Esophagus muscularis mucosa (tissue), 4 donors: ENCODE data around the gene SIAE. TPM values are rescaled to one million over a fixed set of nuclear protein-coding genes. Genes with fewer than 3 reads are reported as not detected.

ENCODE experiments used
- DNase-seq: peaks from one replicate; pipeline ENCODE4 v3.0.0-alpha.2; 2017; ENCODE audit errors: extremely low spot score
- H3K27ac ChIP-seq, 4 donors: fragments of 200-600 bp; sonication (generic); replicated peaks in 1 of 4; 1 replicate in 3 of 4; 2 replicates in 1 of 4; pipeline ENCODE4 v1.5.1; 2016 to 2019; ENCODE audit warnings: mild to moderate bottlenecking in 1 of 4
- H3K27me3 ChIP-seq, 4 donors: fragments of 200-600 bp; sonication (generic); one replicate each; pipeline versions ENCODE4 v1.5.1 to v1.6.0; 2016 to 2019
- H3K36me3 ChIP-seq, 4 donors: fragments of 200-600 bp; sonication (generic); one replicate each; pipeline ENCODE4 v1.5.1; 2016 to 2019
- H3K4me1 ChIP-seq, 4 donors: fragments of 200-600 bp; sonication (generic); one replicate each; pipeline ENCODE4 v1.5.1; 2016 to 2019
- H3K4me3 ChIP-seq, 4 donors: fragments of 200-600 bp; sonication (generic); 1 replicate in 2 of 4; 2 replicates in 2 of 4; pipeline ENCODE4 v1.5.1; 2016 to 2019; ENCODE audit warnings: mild to moderate bottlenecking in 4 of 4, moderate library complexity in 1 of 4
- H3K9me3 ChIP-seq, 4 donors: fragments of 200-600 bp; sonication (generic); 1 replicate in 3 of 4; 2 replicates in 1 of 4; pipeline ENCODE4 v1.5.1; 2016 to 2019
- EP300 ChIP-seq: sonication (generic); formaldehyde crosslinking; IDR thresholded peaks from one replicate; pipeline ENCODE4 v1.6.1; 2017; ENCODE audit warnings: antibody characterized with exemption
- POLR2A ChIP-seq: fragments of 450-650 bp; IDR thresholded peaks from one replicate; pipeline ENCODE4 v1.6.1; 2017; ENCODE audit warnings: antibody characterized with exemption, moderate library complexity, mild to moderate bottlenecking, low read depth
- POLR2AphosphoS5 ChIP-seq, 2 donors: sonication (generic); formaldehyde crosslinking; IDR thresholded peaks; one replicate each; pipeline ENCODE4 v1.6.1; 2017; ENCODE audit warnings: antibody characterized with exemption in 2 of 2
- WGBS: methylation state at CpG from one replicate; pipeline ENCODE4 v1.1.5; 2018; 5-methylcytosine and 5-hydroxymethylcytosine counted together
- intact Hi-C: fragments of 100-400 bp; cut with DNase I; formaldehyde crosslinking; loops from one replicate; pipeline ENCODE4 v1.15.1; 2023
- total RNA-seq, 4 donors: library from RNA; depleted of rRNA; stranded (reverse); fragments of >200 nt; gene quantifications; one replicate each; pipeline versions ENCODE4 v1.1.0 to v1.2.1, GENCODE V29; 2016
- TF ChIP-seq, protein P1 (sequence below), 3 experiments: fragments of 200-600 bp in 2 of 3; fragments of 450-650 bp in 1 of 3; sonication (generic) in 2 of 3; IDR thresholded peaks; one replicate each; pipeline ENCODE4 v1.5.1; 2017 to 2019; ENCODE audit warnings: antibody characterized with exemption in 3 of 3, mild to moderate bottlenecking in 2 of 3, moderate library complexity in 1 of 3

Gene SIAE
- total RNA-seq, 4 donors from 2014 or later = 3.1 to 4.5 (median 3.5) TPM

DNA sequence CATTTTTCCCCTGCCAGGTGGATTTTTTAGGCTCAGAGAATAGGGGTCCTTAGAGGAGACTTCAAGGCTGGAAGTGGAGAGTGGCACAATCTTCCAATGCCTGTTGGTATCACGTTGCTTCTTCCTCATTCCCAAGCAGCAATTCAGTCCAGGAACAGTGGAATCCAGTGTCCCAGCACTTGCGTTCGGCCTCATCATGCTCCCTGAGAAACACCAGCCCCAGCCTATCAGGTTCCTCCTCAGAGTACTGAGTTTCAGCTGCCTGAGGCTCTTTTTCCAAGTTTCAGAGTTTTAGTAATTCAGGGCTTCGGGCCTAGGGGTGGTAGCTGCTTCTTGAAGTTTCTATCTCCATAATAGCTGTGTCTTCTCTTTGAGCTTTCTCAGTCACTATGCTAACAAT lies 34.3 kb upstream of the SIAE start:
- Histone ChIP-seq H3K36me3 (no peaks in the 10 kb centered on the region), H3K4me1 (no peaks in the 10 kb centered on the region), H3K27ac (no peak overlapping the region), H3K27me3 (peaks cover 0 to 20% (median 0%) of the 10 kb centered on the region in 4 donors), H3K9me3 (peaks cover 0 to 12% (median 4%) of the 10 kb centered on the region in 4 donors), H3K4me3 (no peak overlapping the region)
- intact Hi-C loops = no loop called here
- WGBS = 90% methylated on average over 4 of the region's 4 CpGs
- TF ChIP-seq POLR2A (no peak), POLR2AphosphoS5 (IDR thresholded peaks at IDR 0.05) (no peak), EP300 (no peak)
- TF ChIP-seq, protein P1, sequence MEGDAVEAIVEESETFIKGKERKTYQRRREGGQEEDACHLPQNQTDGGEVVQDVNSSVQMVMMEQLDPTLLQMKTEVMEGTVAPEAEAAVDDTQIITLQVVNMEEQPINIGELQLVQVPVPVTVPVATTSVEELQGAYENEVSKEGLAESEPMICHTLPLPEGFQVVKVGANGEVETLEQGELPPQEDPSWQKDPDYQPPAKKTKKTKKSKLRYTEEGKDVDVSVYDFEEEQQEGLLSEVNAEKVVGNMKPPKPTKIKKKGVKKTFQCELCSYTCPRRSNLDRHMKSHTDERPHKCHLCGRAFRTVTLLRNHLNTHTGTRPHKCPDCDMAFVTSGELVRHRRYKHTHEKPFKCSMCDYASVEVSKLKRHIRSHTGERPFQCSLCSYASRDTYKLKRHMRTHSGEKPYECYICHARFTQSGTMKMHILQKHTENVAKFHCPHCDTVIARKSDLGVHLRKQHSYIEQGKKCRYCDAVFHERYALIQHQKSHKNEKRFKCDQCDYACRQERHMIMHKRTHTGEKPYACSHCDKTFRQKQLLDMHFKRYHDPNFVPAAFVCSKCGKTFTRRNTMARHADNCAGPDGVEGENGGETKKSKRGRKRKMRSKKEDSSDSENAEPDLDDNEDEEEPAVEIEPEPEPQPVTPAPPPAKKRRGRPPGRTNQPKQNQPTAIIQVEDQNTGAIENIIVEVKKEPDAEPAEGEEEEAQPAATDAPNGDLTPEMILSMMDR (IDR thresholded peaks at IDR 0.05) = no peak
- DNase-seq = no peak

DNA sequence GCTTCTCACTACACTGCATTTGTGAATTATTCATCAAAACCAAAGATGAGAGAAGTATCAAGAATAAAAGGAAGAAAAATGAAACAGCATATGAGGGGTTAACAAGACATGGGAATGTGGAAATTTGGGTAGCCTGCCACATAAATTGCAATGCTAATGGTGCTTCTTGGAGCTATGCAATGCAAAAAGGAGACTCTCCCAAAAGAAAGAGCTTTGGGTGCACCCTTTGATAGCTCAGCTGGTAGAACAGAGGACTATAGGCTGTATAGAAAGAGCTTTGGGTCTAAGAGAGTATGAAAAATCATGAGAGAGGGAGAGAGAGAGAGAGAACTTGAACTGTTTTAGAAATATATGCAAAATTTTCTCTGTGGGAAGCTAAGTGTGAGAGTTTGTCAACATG lies 26.5 kb upstream of the SIAE start:
- Histone ChIP-seq H3K27ac (no peak overlapping the region), H3K4me3 (no peak overlapping the region), H3K9me3 (peaks cover 0 to 5% (median 0%) of the 10 kb centered on the region in 4 donors), H3K36me3 (no peaks in the 10 kb centered on the region), H3K27me3 (peaks cover 0 to 23% (median 0%) of the 10 kb centered on the region in 4 donors), H3K4me1 (no peaks in the 10 kb centered on the region)
- no peak for TF ChIP-seq EP300
- TF ChIP-seq, protein P1 (IDR thresholded peaks at IDR 0.05) = no peak
- no peak for TF ChIP-seq POLR2A
- TF ChIP-seq POLR2AphosphoS5 (IDR thresholded peaks at IDR 0.05) = no peak
- DNase-seq = no peak
- intact Hi-C loops = no loop called here

DNA sequence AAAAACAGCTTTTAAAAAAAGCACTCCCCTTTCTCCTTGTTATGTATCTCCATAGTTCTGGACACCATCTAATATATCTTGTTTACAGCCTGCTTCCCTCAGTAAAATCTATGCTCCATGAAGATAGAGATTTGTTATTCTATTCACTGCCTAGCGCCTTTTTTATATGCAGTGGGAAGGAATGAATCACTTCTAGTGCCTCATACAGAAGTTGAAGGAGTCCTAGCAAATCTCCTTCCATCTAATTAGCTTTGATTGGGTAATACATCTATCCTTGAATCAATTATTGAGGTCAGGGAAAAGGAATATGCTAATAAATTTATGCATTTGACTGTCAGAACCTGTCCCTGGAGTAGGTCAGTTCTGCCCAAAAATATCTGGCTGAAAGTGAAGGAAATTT lies 26.0 kb upstream of the SIAE start:
- no peak for DNase-seq
- no peaks in the 10 kb centered on the region for H3K4me1 ChIP-seq
- TF ChIP-seq, protein P1 (IDR thresholded peaks at IDR 0.05) = no peak
- no peak for TF ChIP-seq EP300
- no peak for TF ChIP-seq POLR2AphosphoS5 (IDR thresholded peaks at IDR 0.05)
- TF ChIP-seq POLR2A = no peak
- H3K27ac ChIP-seq = no peak overlapping the region
- H3K4me3 ChIP-seq = no peak overlapping the region
- 67% methylated on average over 1 of the region's 1 CpG for WGBS
- peaks cover 0 to 5% (median 0%) of the 10 kb centered on the region in 4 donors for H3K9me3 ChIP-seq
- peaks cover 0 to 22% (median 0%) of the 10 kb centered on the region in 4 donors for H3K27me3 ChIP-seq
- intact Hi-C loops = no loop called here
- no peaks in the 10 kb centered on the region for H3K36me3 ChIP-seq

DNA sequence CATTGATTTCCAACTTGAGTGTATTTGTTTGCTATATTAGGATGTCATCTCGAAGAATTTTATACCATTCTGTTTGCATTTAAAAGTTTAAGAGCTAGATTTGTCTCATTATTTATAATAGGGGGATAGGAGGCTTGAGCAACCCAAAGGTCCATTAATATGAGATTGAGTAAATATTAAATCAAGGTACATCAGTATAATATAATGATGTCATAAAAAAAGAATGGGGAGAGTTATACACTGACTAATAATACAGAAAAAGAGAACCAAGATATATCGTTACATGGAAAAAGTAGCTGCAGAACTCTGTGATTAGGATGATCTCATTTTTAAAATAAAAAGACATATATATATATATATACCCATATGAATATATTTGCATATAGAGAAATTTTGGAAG lies 19.6 kb upstream of the SIAE start:
- no peak overlapping the region for H3K4me3 ChIP-seq
- TF ChIP-seq EP300 (no peak), POLR2A (no peak), POLR2AphosphoS5 (IDR thresholded peaks at IDR 0.05) (no peak)
- TF ChIP-seq, protein P1 (IDR thresholded peaks at IDR 0.05) = no peak
- no peaks in the 10 kb centered on the region for H3K27me3 ChIP-seq
- 92% methylated on average over 2 of the region's 2 CpGs for WGBS
- intact Hi-C loops = no loop called here
- H3K9me3 ChIP-seq = no peaks in the 10 kb centered on the region
- no peak for DNase-seq
- no peak overlapping the region for H3K27ac ChIP-seq
- H3K4me1 ChIP-seq = no peaks in the 10 kb centered on the region
- H3K36me3 ChIP-seq = no peaks in the 10 kb centered on the region

DNA sequence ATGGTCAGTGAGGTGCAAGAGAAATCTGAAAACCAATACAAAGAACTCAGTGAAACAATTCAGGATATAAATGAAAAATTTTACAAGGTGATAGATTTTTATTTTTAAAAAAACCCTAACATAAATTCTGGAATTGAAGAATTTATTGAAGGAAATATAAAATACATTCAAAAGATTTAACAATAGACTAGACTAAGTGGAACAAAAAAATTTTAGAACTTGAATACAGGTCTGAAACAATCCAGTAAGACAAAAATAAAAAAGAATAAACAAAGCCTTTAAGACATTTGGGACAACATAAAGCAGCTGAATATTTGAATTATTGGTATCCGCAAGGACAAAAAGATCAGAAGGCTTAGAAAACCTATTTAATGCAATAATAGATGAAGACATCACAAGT lies 8.9 kb upstream of the SIAE start:
- H3K27me3 ChIP-seq = no peaks in the 10 kb centered on the region
- no peak overlapping the region for H3K4me3 ChIP-seq
- no peak for DNase-seq
- H3K9me3 ChIP-seq = peaks cover 0 to 7% (median 5%) of the 10 kb centered on the region in 4 donors
- intact Hi-C loops = no loop called here
- WGBS = 100% methylated on average over 1 of the region's 1 CpG
- H3K4me1 ChIP-seq = no peaks in the 10 kb centered on the region
- H3K36me3 ChIP-seq = no peaks in the 10 kb centered on the region
- TF ChIP-seq POLR2AphosphoS5 (IDR thresholded peaks at IDR 0.05) (no peak), EP300 (no peak), POLR2A (no peak)
- TF ChIP-seq, protein P1 (IDR thresholded peaks at IDR 0.05) = no peak
- no peak overlapping the region for H3K27ac ChIP-seq
